Right cardiac atrium (tissue), 5 donors: Measurements from ENCODE around the gene FAM187B. TPM values are rescaled to one million over a fixed set of nuclear protein-coding genes. Genes with fewer than 3 reads are reported as not detected.

Experiments
- ATAC-seq, 2 donors: fragments of 200-7000 bp; cut with Tn5 transposase; one replicate each; pipeline versions ENCODE4 v1.8.0 to v1.9.1; 2020; ENCODE audit warnings: moderate library complexity in 2 of 2, mild to moderate bottlenecking in 1 of 2
- DNase-seq, 3 donors: peaks; one replicate each; pipeline ENCODE4 v3.0.0-alpha.2; 2020
- H3K27ac ChIP-seq: one replicate; pipeline ENCODE4 v1.5.1; 2013; ENCODE audit warnings: mild to moderate bottlenecking, low read length, control low read depth, moderate library complexity
- H3K27me3 ChIP-seq: one replicate; pipeline ENCODE4 v1.6.1; 2013; ENCODE audit not compliant: control insufficient read depth, insufficient read depth
- H3K4me1 ChIP-seq: one replicate; pipeline ENCODE4 v1.6.1; 2013; ENCODE audit warnings: low read length; ENCODE audit not compliant: control insufficient read depth, insufficient read depth
- H3K4me3 ChIP-seq: one replicate; pipeline ENCODE4 v1.5.1; 2013; ENCODE audit warnings: low read length, control low read depth
- H3K9me3 ChIP-seq: one replicate; pipeline ENCODE4 v1.6.1; 2013; ENCODE audit warnings: low read length; ENCODE audit not compliant: control insufficient read depth
- WGBS: extraction: QIAGEN DNeasy Blood & Tissue Kit; methylation state at CpG from one replicate; pipeline ENCODE4 v1.1.7; 2013; 5-methylcytosine and 5-hydroxymethylcytosine counted together
- intact Hi-C, 4 donors: fragments of 100-400 bp; cut with DNase I; formaldehyde crosslinking; loops; one replicate each; pipeline versions ENCODE4 v1.11.0 to v1.14.0; 2022 to 2023
- polyA plus RNA-seq: library from polyadenylated mRNA; stranded (reverse); fragments of 200-250 nt; gene quantifications from one replicate; pipeline ENCODE4 v1.2.3, GENCODE V29; 2013
- total RNA-seq, 4 donors: library from RNA; stranded (reverse); fragmentation: NEBNext Ultra II Directional; extraction: Animal tissue kit (Norgen Biotek cat#: 25700); gene quantifications; one replicate each; pipeline ENCODE4 v1.2.1, GENCODE V29; 2021
- donor health status: healthy with polysubstance abuse.
- donor health status: DM: no; HTN: yes; CAD: no.
- donor health status: DM: no; HTN: no; CAD: no.
- donor health status: DM: no; HTN: yes; CAD: no; lungs with severe emphysema.
- donor health status: DM: yes; HTN: yes; CAD: no.

The FAM187B gene
- total and polyA plus RNA-seq, 5 donors: not detected

GRCh38 chr19:35181387-35181786 is 47.2 kb downstream of the FAM187B start:
- Histone ChIP-seq H3K27ac (no peak overlapping the region), H3K27me3 (no peaks in the 10 kb centered on the region), H3K4me3 (no peak overlapping the region), H3K4me1 (no peaks in the 10 kb centered on the region), H3K9me3 (no peaks in the 10 kb centered on the region)
- no peak for DNase-seq
- WGBS: 81% methylated on average over 1 of the region's 1 CpG
- no peak for ATAC-seq
- intact Hi-C loops: no loop called here

- intact Hi-C loops: no loop called here
- Histone ChIP-seq H3K27me3 (no peaks in the 10 kb centered on the region), H3K4me1 (no peaks in the 10 kb centered on the region), H3K4me3 (no peak overlapping the region), H3K9me3 (no peaks in the 10 kb centered on the region), H3K27ac (no peak overlapping the region)
- no peak for ATAC-seq
- whole genome bisulfite sequencing: 76% methylated on average over 3 of the region's 3 CpGs
- no peak for DNase-seq
These were observed 48.7 kb downstream of the FAM187B start for GRCh38 chr19:35179830-35180229.

GRCh38 chr19:35178701-35179100 is 49.8 kb downstream of the FAM187B start:
- no peaks in the 10 kb centered on the region for H3K4me1 ChIP-seq
- no peak overlapping the region for H3K4me3 ChIP-seq
- intact Hi-C loops: no loop called here
- 61% methylated on average over 2 of the region's 2 CpGs for WGBS
- H3K9me3 ChIP-seq: no peaks in the 10 kb centered on the region
- ATAC-seq (no peak), DNase-seq (no peak)
- no peak overlapping the region for H3K27ac ChIP-seq
- H3K27me3 ChIP-seq: no peaks in the 10 kb centered on the region

- Histone ChIP-seq H3K4me3 (no peak overlapping the region), H3K4me1 (no peaks in the 10 kb centered on the region), H3K27me3 (no peaks in the 10 kb centered on the region), H3K27ac (no peak overlapping the region), H3K9me3 (no peaks in the 10 kb centered on the region)
- ATAC-seq (no peak), DNase-seq (no peak)
- WGBS: 76% methylated on average over 7 of the region's 7 CpGs
- intact Hi-C loops: no loop called here
These were observed 50.9 kb downstream of the FAM187B start for GRCh38 chr19:35177377-35178274.

GRCh38 chr19:35176181-35176570 is 52.4 kb downstream of the FAM187B start:
- no peak for DNase-seq

More at GRCh38 chr19:35176181-35176570, 52.4 kb downstream of the FAM187B start:
- no peak overlapping the region for H3K4me3 ChIP-seq
- ATAC-seq: no peak
- no peaks in the 10 kb centered on the region for H3K27me3 ChIP-seq
- intact Hi-C loops: no loop called here
- no peaks in the 10 kb centered on the region for H3K9me3 ChIP-seq
- WGBS: 69% methylated on average over 3 of the region's 3 CpGs
- H3K27ac ChIP-seq: no peak overlapping the region
- no peaks in the 10 kb centered on the region for H3K4me1 ChIP-seq

Other genes with a start within 250 kb of the FAM187B start
- gene GRAMD1A, start 228.4 kb downstream of the FAM187B start, total RNA-seq: 10 to 100 TPM; 27.9 to 37.4 (median 32.7) TPM
- gene GRAMD1A, start 228.4 kb downstream of the FAM187B start, polyA plus RNA-seq: 32.0 TPM
- gene SCN1B, start 198.3 kb downstream of the FAM187B start, total RNA-seq: 100 to 1,000 TPM in 1 of 4 donors, 10 to 100 TPM in 3; 74.3 to 134 (median 87.1) TPM
- gene SCN1B, start 198.3 kb downstream of the FAM187B start, polyA plus RNA-seq: 89.1 TPM
- gene HPN, start 187.0 kb downstream of the FAM187B start, total RNA-seq: 1 to 10 TPM; 3.9 to 7.0 (median 5.0) TPM
- gene HPN, start 187.0 kb downstream of the FAM187B start, polyA plus RNA-seq: 1.5 TPM
- gene FXYD3, start 112.9 kb downstream of the FAM187B start, total RNA-seq: 1 to 10 TPM; 2.2 to 5.7 (median 4.3) TPM
- gene FXYD3, start 112.9 kb downstream of the FAM187B start, polyA plus RNA-seq: 5.2 TPM
- gene LGI4, start 93.7 kb downstream of the FAM187B start, total RNA-seq: 10 to 100 TPM; 25.0 to 40.9 (median 32.5) TPM
- 35.6 TPM for gene LGI4, start 93.7 kb downstream of the FAM187B start, polyA plus RNA-seq
- 100 to 1,000 TPM; 441 to 544 (median 499) TPM for gene FXYD1, start 89.9 kb downstream of the FAM187B start, total RNA-seq
- gene FXYD1, start 89.9 kb downstream of the FAM187B start, polyA plus RNA-seq: 289 TPM
- gene FXYD7, start 85.5 kb downstream of the FAM187B start, total RNA-seq: under 1 TPM in 1 of 4 donors, not detected in 3; 0.40 TPM
- 0.25 TPM for gene FXYD7, start 85.5 kb downstream of the FAM187B start, polyA plus RNA-seq
- 10 to 100 TPM; 22.5 to 46.3 (median 31.0) TPM for gene FXYD5, start 74.0 kb downstream of the FAM187B start, total RNA-seq
- gene FXYD5, start 74.0 kb downstream of the FAM187B start, polyA plus RNA-seq: 31.8 TPM
- 1 to 10 TPM; 4.6 to 8.9 (median 4.8) TPM for gene LSR, start 20.3 kb upstream of the FAM187B start, total RNA-seq
- gene LSR, start 20.3 kb upstream of the FAM187B start, polyA plus RNA-seq: 5.0 TPM
- gene USF2, start 40.2 kb upstream of the FAM187B start, total RNA-seq: 100 to 1,000 TPM; 182 to 270 (median 239) TPM
- gene USF2, start 40.2 kb upstream of the FAM187B start, polyA plus RNA-seq: 332 TPM
- 100 to 1,000 TPM; 164 to 286 (median 230) TPM for gene HAMP, start 53.8 kb upstream of the FAM187B start, total RNA-seq
- gene HAMP, start 53.8 kb upstream of the FAM187B start, polyA plus RNA-seq: 406 TPM
- gene MAG, start 63.4 kb upstream of the FAM187B start, total RNA-seq: not detected
- 1.3 TPM for gene MAG, start 63.4 kb upstream of the FAM187B start, polyA plus RNA-seq
- gene CD22, start 100.4 kb upstream of the FAM187B start, total RNA-seq: under 1 TPM; 0.54 to 0.80 (median 0.72) TPM
- gene CD22, start 100.4 kb upstream of the FAM187B start, polyA plus RNA-seq: 0.20 TPM
- gene FFAR1, start 119.2 kb upstream of the FAM187B start, total RNA-seq: not detected
- not detected for gene FFAR1, start 119.2 kb upstream of the FAM187B start, polyA plus RNA-seq
- under 1 TPM in 1 of 4 donors, not detected in 3; 0.31 TPM for gene FFAR3, start 129.7 kb upstream of the FAM187B start, total RNA-seq
- gene FFAR3, start 129.7 kb upstream of the FAM187B start, polyA plus RNA-seq: 0.05 TPM
- gene GPR42, start 142.3 kb upstream of the FAM187B start, total RNA-seq: not detected
- gene GPR42, start 142.3 kb upstream of the FAM187B start, polyA plus RNA-seq: not detected
- under 1 TPM in 3 of 4 donors, not detected in 1; 0.28 to 0.63 (median 0.44) TPM for gene FFAR2, start 219.5 kb upstream of the FAM187B start, total RNA-seq
- 0.11 TPM for gene FFAR2, start 219.5 kb upstream of the FAM187B start, polyA plus RNA-seq